Choroid plexus epithelial cell (primary cell): ENCODE measurements around the gene CDH20.

ENCODE experiments used
- DNase-seq: peaks from one replicate; pipeline ENCODE4 v3.0.0-alpha.2; 2010; ENCODE audit warnings: low read depth
- H3K4me3 ChIP-seq: 2 replicates; pipeline ENCODE4 v1.5.1; 2011; ENCODE audit warnings: low read depth, mild to moderate bottlenecking, control low read depth, low read length, moderate library complexity
- CTCF ChIP-seq: conservative IDR thresholded peaks from 2 replicates; pipeline ENCODE4 v1.5.1; 2011; ENCODE audit warnings: low read depth, mild to moderate bottlenecking, control low read depth, inconsistent platforms, low read length, moderate library complexity

The CDH20 gene

GRCh38 chr18:61435064-61435652 is 101.9 kb downstream of the CDH20 start:
- peak; percentile 47 for DNase-seq
- TF ChIP-seq CTCF, result peak; percentile 75

GRCh38 chr18:61443081-61443725 is 110.0 kb downstream of the CDH20 start:
- H3K4me3 ChIP-seq, result no peak overlapping the region
- peak; percentile 70 for DNase-seq
- no peak for TF ChIP-seq CTCF

More at GRCh38 chr18:61435064-61435652, 101.9 kb downstream of the CDH20 start:
- no peak overlapping the region for H3K4me3 ChIP-seq

GRCh38 chr18:61448316-61448715 is 115.1 kb downstream of the CDH20 start:
- no peak for DNase-seq
- H3K4me3 ChIP-seq, result no peak overlapping the region
- TF ChIP-seq CTCF, result no peak

- TF ChIP-seq CTCF, result no peak
- DNase-seq, result no peak
- H3K4me3 ChIP-seq, result no peak overlapping the region
These were observed 126.8 kb downstream of the CDH20 start for GRCh38 chr18:61459896-61460648.

- H3K4me3 ChIP-seq, result no peak overlapping the region
- TF ChIP-seq CTCF, result no peak
- DNase-seq, result no peak
These were observed 131.4 kb downstream of the CDH20 start for GRCh38 chr18:61464551-61465142.

GRCh38 chr18:61466736-61467135 is 133.5 kb downstream of the CDH20 start:
- H3K4me3 ChIP-seq, result no peak overlapping the region
- DNase-seq, result no peak
- TF ChIP-seq CTCF, result no peak
